Measurements from ENCODE around the gene CHST9. TPM values are rescaled to one million over a fixed set of nuclear protein-coding genes. Genes with fewer than 3 reads are reported as not detected.

The CHST9 gene
- total and polyA plus RNA-seq, 2 donors (not counting 3 experiments of a cell fraction or from before 2014, with no cell fraction given): not detected

- Histone ChIP-seq H3K4me3 (replicated peaks in 1 of 3; ENCODE audit: insufficient read depth in 1 of 3, low read depth in 1 of 3, low read length in 3 of 3) (no peak overlapping the region), H4K20me1 (replicated peaks; ENCODE audit: control insufficient read depth, extremely low read depth, insufficient read depth, low read length) (no peaks in the 10 kb centered on the region), H3K4me1 (ENCODE audit: control insufficient read depth, extremely low read depth, insufficient read depth, low read length) (no peaks in the 10 kb centered on the region), H3K9ac (replicated peaks; ENCODE audit: extremely low read depth, insufficient read depth, low read length) (no peak overlapping the region), H3K79me2 (ENCODE audit: control insufficient read depth, insufficient read depth, low read length) (no peaks in the 10 kb centered on the region), H3K27me3 (ENCODE audit: control insufficient read depth in 2 of 2, insufficient read depth in 2 of 2, low read length in 2 of 2) (peaks cover 0 to 2% of the 10 kb centered on the region in 2 experiments), H3K27ac (ENCODE audit: insufficient read depth, low read depth, low read length) (no peak overlapping the region), H2AFZ (ENCODE audit: low read depth, low read length) (no peak overlapping the region), H3K9me3 (replicated peaks; ENCODE audit: control insufficient read depth, insufficient read depth, low read length) (peaks cover 2% of the 10 kb centered on the region), H3K36me3 (ENCODE audit: control insufficient read depth in 2 of 2, extremely low read depth in 1 of 2, insufficient read depth in 2 of 2, low read length in 2 of 2) (no peaks in the 10 kb centered on the region), H3K9me1 (replicated peaks; ENCODE audit: control insufficient read depth, extremely low read depth, insufficient read depth, low read length) (no peaks in the 10 kb centered on the region), H3K4me2 (ENCODE audit: insufficient read depth, low read length) (no peak overlapping the region)
- DNase-seq (ENCODE audit: low read depth, low spot score) (no peak), FAIRE-seq (no peak)
- ChIA-PET POLR2A (no interaction called here), CTCF (no interaction called here)
- no TSS peak for BruUV-seq (replicated peaks)
- TF ChIP-seq, protein P1, sequence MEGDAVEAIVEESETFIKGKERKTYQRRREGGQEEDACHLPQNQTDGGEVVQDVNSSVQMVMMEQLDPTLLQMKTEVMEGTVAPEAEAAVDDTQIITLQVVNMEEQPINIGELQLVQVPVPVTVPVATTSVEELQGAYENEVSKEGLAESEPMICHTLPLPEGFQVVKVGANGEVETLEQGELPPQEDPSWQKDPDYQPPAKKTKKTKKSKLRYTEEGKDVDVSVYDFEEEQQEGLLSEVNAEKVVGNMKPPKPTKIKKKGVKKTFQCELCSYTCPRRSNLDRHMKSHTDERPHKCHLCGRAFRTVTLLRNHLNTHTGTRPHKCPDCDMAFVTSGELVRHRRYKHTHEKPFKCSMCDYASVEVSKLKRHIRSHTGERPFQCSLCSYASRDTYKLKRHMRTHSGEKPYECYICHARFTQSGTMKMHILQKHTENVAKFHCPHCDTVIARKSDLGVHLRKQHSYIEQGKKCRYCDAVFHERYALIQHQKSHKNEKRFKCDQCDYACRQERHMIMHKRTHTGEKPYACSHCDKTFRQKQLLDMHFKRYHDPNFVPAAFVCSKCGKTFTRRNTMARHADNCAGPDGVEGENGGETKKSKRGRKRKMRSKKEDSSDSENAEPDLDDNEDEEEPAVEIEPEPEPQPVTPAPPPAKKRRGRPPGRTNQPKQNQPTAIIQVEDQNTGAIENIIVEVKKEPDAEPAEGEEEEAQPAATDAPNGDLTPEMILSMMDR (IDR thresholded peaks at IDR 0.05; ENCODE audit: extremely low read depth in 1 of 2, insufficient read depth in 1 of 2, low read depth in 1 of 2, low read length in 2 of 2): no peak
- TF ChIP-seq MAX (IDR thresholded peaks at IDR 0.05; ENCODE audit: insufficient read depth, insufficient read length): no peak
- no peak for TF ChIP-seq GATA2 (IDR thresholded peaks at IDR 0.05; ENCODE audit: insufficient read depth, insufficient read length, low read depth, low read length)
- no peak for TF ChIP-seq EZH2 (IDR thresholded peaks at IDR 0.05; ENCODE audit: borderline replicate concordance, low read depth, low read length, severe bottlenecking)
- TF ChIP-seq MYC (IDR thresholded peaks at IDR 0.05; ENCODE audit: low read depth, low read length): no peak
- dilution Hi-C loops (cut with MboI; ENCODE audit: extremely low pct_ligation_motif_present, low sequenced_read_pairs): no loop called here
- intact Hi-C loops (cut with micrococcal nuclease): no loop called here
These were observed 317.6 kb downstream of the CHST9 start for GRCh38 chr18:26867471-26867870.

DNA sequence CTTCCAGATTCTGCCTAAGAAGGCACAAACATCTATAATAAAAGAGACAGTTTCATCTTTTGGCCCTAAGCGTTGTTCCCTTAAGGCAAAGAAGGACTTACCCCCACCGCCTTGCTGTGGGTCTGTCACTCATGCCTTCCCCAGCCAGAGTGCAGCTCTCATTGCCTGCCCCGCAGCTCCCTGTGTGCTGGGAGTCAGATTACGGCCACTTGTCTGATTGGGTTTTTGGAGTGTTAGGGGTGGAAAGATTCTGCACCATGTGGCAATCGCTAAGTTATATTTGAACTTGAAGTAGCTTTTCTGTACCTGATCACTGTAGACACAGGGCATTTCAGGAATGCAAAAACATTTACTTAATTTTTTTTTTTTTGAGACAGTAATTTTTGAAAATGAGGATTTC, 319.6 kb downstream of the CHST9 start, which contains the start of gene AQP4:
Gene AQP4, minus strand, starts transcription at position 151 of the 400 bp plus-strand sequence. Its CDS starts 18 bp downstream, at position 133.
- DNase-seq (ENCODE audit: low read depth, low spot score): no peak
- no peak within 1 kb of the TSS for H3K4me3 ChIP-seq (replicated peaks in 1 of 3; ENCODE audit: insufficient read depth in 1 of 3, low read depth in 1 of 3, low read length in 3 of 3)
- POLR2A ChIA-PET: no interaction called here
- H3K9me3 ChIP-seq (replicated peaks; ENCODE audit: control insufficient read depth, insufficient read depth, low read length): no peaks in the 10 kb centered on the region
- no peaks in the 10 kb centered on the region for H3K9me1 ChIP-seq (replicated peaks; ENCODE audit: control insufficient read depth, extremely low read depth, insufficient read depth, low read length)
- dilution Hi-C loops (cut with MboI; ENCODE audit: extremely low pct_ligation_motif_present, low sequenced_read_pairs): no loop called here
- H3K4me2 ChIP-seq (ENCODE audit: insufficient read depth, low read length): no peak within 1 kb of the TSS
- peaks cover 0 to 2% of the 10 kb centered on the region in 2 experiments for H3K27me3 ChIP-seq (ENCODE audit: control insufficient read depth in 2 of 2, insufficient read depth in 2 of 2, low read length in 2 of 2)
- no peaks in the 10 kb centered on the region for H4K20me1 ChIP-seq (replicated peaks; ENCODE audit: control insufficient read depth, extremely low read depth, insufficient read depth, low read length)
- intact Hi-C loops (cut with micrococcal nuclease): no loop called here
- H3K36me3 ChIP-seq (ENCODE audit: control insufficient read depth in 2 of 2, extremely low read depth in 1 of 2, insufficient read depth in 2 of 2, low read length in 2 of 2): no peaks in the 10 kb centered on the region
- no peak within 1 kb of the TSS for H3K27ac ChIP-seq (ENCODE audit: insufficient read depth, low read depth, low read length)
- TF ChIP-seq FOS (IDR thresholded peaks at IDR 0.05; ENCODE audit: borderline replicate concordance, insufficient read depth, low read length) (no peak), MAX (IDR thresholded peaks at IDR 0.05; ENCODE audit: insufficient read depth, insufficient read length) (no peak), POLR2AphosphoS5 (IDR thresholded peaks at IDR 0.05; ENCODE audit: insufficient read depth, low read depth, low read length) (no peak), MYC (IDR thresholded peaks at IDR 0.05; ENCODE audit: low read depth, low read length) (no peak), POLR2A (IDR thresholded peaks at IDR 0.05; ENCODE audit: low read depth, low read length) (no peak), JUN (IDR thresholded peaks at IDR 0.05; ENCODE audit: borderline replicate concordance, insufficient read depth, insufficient read length, low read depth) (no peak), GATA2 (IDR thresholded peaks at IDR 0.05; ENCODE audit: insufficient read depth, insufficient read length, low read depth, low read length) (no peak), EZH2 (IDR thresholded peaks at IDR 0.05; ENCODE audit: borderline replicate concordance, low read depth, low read length, severe bottlenecking) (no peak)
- TF ChIP-seq, protein P1 (IDR thresholded peaks at IDR 0.05; ENCODE audit: extremely low read depth in 1 of 2, insufficient read depth in 1 of 2, low read depth in 1 of 2, low read length in 2 of 2): no peak
- no TSS peak for BruUV-seq (replicated peaks)
- CTCF ChIA-PET: no interaction called here
- FAIRE-seq: no peak
- no peak within 1 kb of the TSS for H2AFZ ChIP-seq (ENCODE audit: low read depth, low read length)
- no peak within 1 kb of the TSS for H3K9ac ChIP-seq (replicated peaks; ENCODE audit: extremely low read depth, insufficient read depth, low read length)
- H3K79me2 ChIP-seq (ENCODE audit: control insufficient read depth, insufficient read depth, low read length): no peaks in the 10 kb centered on the region
- no peaks in the 10 kb centered on the region for H3K4me1 ChIP-seq (ENCODE audit: control insufficient read depth, extremely low read depth, insufficient read depth, low read length)

Measured in endothelial cell of umbilical vein (primary cell).